ENCODE measurements around the gene ADAMTS1. TPM values are rescaled to one million over a fixed set of nuclear protein-coding genes. Genes with fewer than 3 reads are reported as not detected.

Gene ADAMTS1
- total and polyA plus RNA-seq, 2 donors (not counting 3 experiments of a cell fraction or from before 2014, with no cell fraction given), result 15.4 to 16.3 TPM

DNA sequence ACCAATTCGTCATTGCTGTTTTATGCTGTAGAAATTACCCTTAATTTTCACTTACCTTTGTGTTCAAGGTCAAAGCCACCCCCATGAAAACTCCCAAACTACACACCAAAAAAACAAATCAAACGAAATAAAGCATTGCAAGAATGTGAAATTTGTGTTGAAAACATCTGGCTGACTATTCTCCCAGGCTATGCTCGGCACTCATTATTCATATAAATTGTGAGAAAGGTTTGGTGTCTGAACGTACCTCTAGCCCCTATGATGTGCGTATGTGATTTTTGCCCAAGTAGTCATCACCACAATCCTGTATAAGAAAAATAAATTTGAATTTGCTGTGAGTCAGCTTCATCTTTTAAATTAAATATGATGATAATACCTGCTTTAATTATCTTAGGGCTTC, 34.9 kb downstream of the ADAMTS1 start:
- H3K4me1 ChIP-seq (ENCODE audit: control insufficient read depth, extremely low read depth, insufficient read depth, low read length), result no peaks in the 10 kb centered on the region
- no peak overlapping the region for H3K27ac ChIP-seq (ENCODE audit: insufficient read depth, low read depth, low read length)
- H3K36me3 ChIP-seq (ENCODE audit: control insufficient read depth in 2 of 2, extremely low read depth in 1 of 2, insufficient read depth in 2 of 2, low read length in 2 of 2), result no peaks in the 10 kb centered on the region
- BruUV-seq (replicated peaks), result no TSS peak
- intact Hi-C loops (cut with micrococcal nuclease) (no loop called here), dilution Hi-C loops (cut with MboI; ENCODE audit: extremely low pct_ligation_motif_present, low sequenced_read_pairs) (no loop called here)
- FAIRE-seq (no peak), DNase-seq (ENCODE audit: low read depth, low spot score) (no peak)
- TF ChIP-seq MYC (IDR thresholded peaks at IDR 0.05; ENCODE audit: low read depth, low read length) (no peak), POLR2AphosphoS5 (IDR thresholded peaks at IDR 0.05; ENCODE audit: insufficient read depth, low read depth, low read length) (no peak), EZH2 (IDR thresholded peaks at IDR 0.05; ENCODE audit: borderline replicate concordance, low read depth, low read length, severe bottlenecking) (no peak), JUN (IDR thresholded peaks at IDR 0.05; ENCODE audit: borderline replicate concordance, insufficient read depth, insufficient read length, low read depth) (no peak), CTCF (IDR thresholded peaks at IDR 0.05; ENCODE audit: extremely low read depth in 1 of 2, insufficient read depth in 1 of 2, low read depth in 1 of 2, low read length in 2 of 2) (no peak), POLR2A (IDR thresholded peaks at IDR 0.05; ENCODE audit: low read depth, low read length) (no peak), FOS (IDR thresholded peaks at IDR 0.05; ENCODE audit: borderline replicate concordance, insufficient read depth, low read length) (no peak), GATA2 (IDR thresholded peaks at IDR 0.05; ENCODE audit: insufficient read depth, insufficient read length, low read depth, low read length) (no peak)
- TF ChIP-seq, protein P1, sequence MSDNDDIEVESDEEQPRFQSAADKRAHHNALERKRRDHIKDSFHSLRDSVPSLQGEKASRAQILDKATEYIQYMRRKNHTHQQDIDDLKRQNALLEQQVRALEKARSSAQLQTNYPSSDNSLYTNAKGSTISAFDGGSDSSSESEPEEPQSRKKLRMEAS (IDR thresholded peaks at IDR 0.05; ENCODE audit: insufficient read depth, insufficient read length), result no peak
- H3K4me2 ChIP-seq (ENCODE audit: insufficient read depth, low read length), result no peak overlapping the region
- no peak overlapping the region for H3K4me3 ChIP-seq (replicated peaks in 1 of 3; ENCODE audit: insufficient read depth in 1 of 3, low read depth in 1 of 3, low read length in 3 of 3)
- ChIA-PET POLR2A (no interaction called here), CTCF (no interaction called here)
- no peak overlapping the region for H3K9ac ChIP-seq (replicated peaks; ENCODE audit: extremely low read depth, insufficient read depth, low read length)
- no peak overlapping the region for H2AFZ ChIP-seq (ENCODE audit: low read depth, low read length)
- H3K27me3 ChIP-seq (ENCODE audit: control insufficient read depth in 2 of 2, insufficient read depth in 2 of 2, low read length in 2 of 2), result peaks cover 2% of the 10 kb centered on the region in 2 experiments
- no peaks in the 10 kb centered on the region for H4K20me1 ChIP-seq (replicated peaks; ENCODE audit: control insufficient read depth, extremely low read depth, insufficient read depth, low read length)
- no peaks in the 10 kb centered on the region for H3K79me2 ChIP-seq (ENCODE audit: control insufficient read depth, insufficient read depth, low read length)
- H3K9me1 ChIP-seq (replicated peaks; ENCODE audit: control insufficient read depth, extremely low read depth, insufficient read depth, low read length), result no peaks in the 10 kb centered on the region
- no peaks in the 10 kb centered on the region for H3K9me3 ChIP-seq (replicated peaks; ENCODE audit: control insufficient read depth, insufficient read depth, low read length)

Measured in endothelial cell of umbilical vein (primary cell).